H1 (cell line): ENCODE measurements around the gene BRINP3. TPM values are rescaled to one million over a fixed set of nuclear protein-coding genes. Genes with fewer than 3 reads are reported as not detected.

Experiments
- CTCF ChIA-PET: fragments of 300-600 bp; sonication (Branson Sonifier 250); formaldehyde crosslinking; loops from one replicate; lab custom pipeline; 2021; ENCODE audit not compliant: partially characterized antibody; lab: Charles Lee
- POLR2A ChIA-PET: fragments of 300-600 bp; sonication (Branson Sonifier 250); formaldehyde crosslinking; loops from one replicate; lab custom pipeline; 2021; ENCODE audit warnings: inconsistent platforms; ENCODE audit not compliant: partially characterized antibody; lab: Charles Lee
- DNase-seq, 2 experiments: peaks; one replicate each; pipeline versions ENCODE4 v3.0.0 to v3.0.0-alpha.2; 2010 to 2022; ENCODE audit warnings: low spot score in 2 of 2, low read depth in 1 of 2, mixed read lengths in 1 of 2
- FAIRE-seq: peaks from 2 replicates; lab custom pipeline; 2011; peaks lifted over from hg19 to GRCh38; lab: Jason Lieb, UNC
- H2AFZ ChIP-seq: 2 replicates; pipeline ENCODE4 v1.8.1; 2012; ENCODE audit warnings: low read length, inconsistent platforms
- H2AK5ac ChIP-seq: 2 replicates; pipeline ENCODE4 v1.6.1; 2013; ENCODE audit warnings: low read depth, low read length
- H2BK120ac ChIP-seq: replicated peaks from 2 replicates; pipeline ENCODE3; 2013; ENCODE audit warnings: low read depth, low read length, inconsistent platforms
- H2BK12ac ChIP-seq: 2 replicates; pipeline ENCODE4 v1.6.1; 2013; ENCODE audit warnings: low read depth, low read length
- H2BK15ac ChIP-seq: 2 replicates; pipeline ENCODE4 v1.6.1; 2013; ENCODE audit warnings: low read length
- H2BK20ac ChIP-seq: 2 replicates; pipeline ENCODE4 v1.6.1; 2013; ENCODE audit warnings: low read length
- H2BK5ac ChIP-seq: 2 replicates; pipeline ENCODE4 v1.6.1; 2013; ENCODE audit warnings: low read depth, low read length
- H3K14ac ChIP-seq: 2 replicates; pipeline ENCODE4 v1.6.1; 2013; ENCODE audit warnings: inconsistent platforms; ENCODE audit not compliant: insufficient read length
- H3K18ac ChIP-seq: 2 replicates; pipeline ENCODE4 v1.6.1; 2013; ENCODE audit warnings: low read length; ENCODE audit errors: extremely low read depth
- H3K23ac ChIP-seq: 2 replicates; pipeline ENCODE4 v1.6.1; 2013; ENCODE audit warnings: inconsistent platforms; ENCODE audit not compliant: insufficient read length
- H3K23me2 ChIP-seq: 2 replicates; pipeline ENCODE4 v1.6.1; 2013; ENCODE audit warnings: low read depth, low read length
- H3K27ac ChIP-seq: 2 replicates; pipeline ENCODE4 v1.6.1; 2011; ENCODE audit warnings: low read depth, low read length, inconsistent platforms
- H3K27me3 ChIP-seq, 4 experiments: replicated peaks in 1 of 4; 1 replicate in 1 of 4; 2 replicates in 3 of 4; pipeline versions ENCODE4 v1.6.1 to v1.8.1; 2011 to 2013; ENCODE audit warnings: low read length in 3 of 4, mild to moderate bottlenecking in 3 of 4, inconsistent platforms in 2 of 4, mixed read lengths in 2 of 4, moderate library complexity in 1 of 4; ENCODE audit not compliant: control insufficient read depth in 3 of 4, insufficient read depth in 3 of 4; ENCODE audit errors: extremely low read depth in 1 of 4
- H3K36me3 ChIP-seq, 4 experiments: 2 replicates each; pipeline versions ENCODE4 v1.6.1 to v1.8.1; 2011 to 2013; ENCODE audit warnings: mild to moderate bottlenecking in 4 of 4, low read length in 3 of 4, moderate library complexity in 2 of 4, control low read depth in 1 of 4, inconsistent platforms in 1 of 4; ENCODE audit not compliant: insufficient read depth in 4 of 4, control insufficient read depth in 2 of 4
- H3K4ac ChIP-seq: replicated peaks from 2 replicates; pipeline ENCODE3; 2013; ENCODE audit warnings: low read length, low read depth, mixed read lengths, inconsistent platforms; ENCODE audit not compliant: insufficient read length
- H3K4me1 ChIP-seq, 4 experiments: replicated peaks in 1 of 4; 1 replicate in 1 of 4; 2 replicates in 3 of 4; pipeline versions ENCODE4 v1.6.1 to v1.8.1; 2011 to 2013; ENCODE audit warnings: low read length in 3 of 4, inconsistent platforms in 2 of 4, mixed read lengths in 1 of 4; ENCODE audit not compliant: insufficient read depth in 4 of 4, control insufficient read depth in 3 of 4
- H3K4me2 ChIP-seq, 2 experiments: 2 replicates each; pipeline versions ENCODE4 v1.6.1 to v1.8.1; 2011 to 2013; ENCODE audit warnings: low read depth in 2 of 2, low read length in 2 of 2, control low read depth in 1 of 2, inconsistent platforms in 1 of 2, mild to moderate bottlenecking in 1 of 2; ENCODE audit not compliant: insufficient read depth in 1 of 2
- H3K4me3 ChIP-seq, 4 experiments: fragments of 200-600, 300-600 bp in 1 of 4; sonication (generic), shearing (Covaris generic), sonication (Bioruptor Twin) in 1 of 4; 2 replicates each; pipeline versions ENCODE4 v1.5.1 to v1.8.1; 2011 to 2016; ENCODE audit warnings: low read length in 4 of 4, low read depth in 3 of 4, control low read depth in 2 of 4, inconsistent platforms in 2 of 4, mild to moderate bottlenecking in 2 of 4, mixed read lengths in 1 of 4, moderate library complexity in 1 of 4; ENCODE audit not compliant: insufficient read depth in 2 of 4; ENCODE audit errors: extremely low read depth in 1 of 4
- H3K56ac ChIP-seq: replicated peaks from 2 replicates; pipeline ENCODE3; 2013; ENCODE audit warnings: low read depth, mild to moderate bottlenecking, mixed read lengths, low read length, inconsistent platforms; ENCODE audit not compliant: insufficient read length
- H3K79me1 ChIP-seq: 2 replicates; pipeline ENCODE4 v1.6.1; 2013; ENCODE audit warnings: low read depth, low read length, control low read depth
- H3K79me2 ChIP-seq, 2 experiments: 2 replicates each; pipeline versions ENCODE4 v1.6.1 to v1.8.1; 2012 to 2013; ENCODE audit warnings: low read length in 2 of 2, mild to moderate bottlenecking in 2 of 2, inconsistent platforms in 1 of 2; ENCODE audit not compliant: insufficient read depth in 2 of 2, control insufficient read depth in 1 of 2
- H3K9ac ChIP-seq, 4 experiments: replicated peaks in 1 of 4; 1 replicate in 1 of 4; 2 replicates in 3 of 4; pipeline versions ENCODE4 v1.6.1 to v1.8.1; 2011 to 2013; ENCODE audit warnings: low read depth in 3 of 4, low read length in 3 of 4, control low read depth in 2 of 4, mild to moderate bottlenecking in 2 of 4, moderate library complexity in 2 of 4, inconsistent platforms in 1 of 4; ENCODE audit errors: extremely low read depth in 1 of 4
- H3K9me3 ChIP-seq, 2 experiments: 2 replicates each; pipeline versions ENCODE4 v1.6.1 to v1.8.1; 2012 to 2013; ENCODE audit warnings: mild to moderate bottlenecking in 2 of 2, moderate library complexity in 2 of 2, control low read depth in 1 of 2, inconsistent platforms in 1 of 2, low read depth in 1 of 2, low read length in 1 of 2, mixed read lengths in 1 of 2; ENCODE audit not compliant: insufficient read depth in 2 of 2
- H4K20me1 ChIP-seq, 2 experiments: replicated peaks in 1 of 2; 2 replicates each; pipeline versions ENCODE3 to v1.8.1; 2011 to 2013; ENCODE audit warnings: inconsistent platforms in 2 of 2, low read length in 2 of 2, mild to moderate bottlenecking in 1 of 2; ENCODE audit not compliant: insufficient read depth in 2 of 2, control insufficient read depth in 1 of 2
- H4K5ac ChIP-seq: 2 replicates; pipeline ENCODE4 v1.6.1; 2013; ENCODE audit warnings: low read length, low read depth, mixed read lengths, inconsistent platforms; ENCODE audit not compliant: insufficient read length
- H4K8ac ChIP-seq: 2 replicates; pipeline ENCODE4 v1.8.0; 2013; ENCODE audit warnings: mild to moderate bottlenecking, moderate library complexity, low read length, inconsistent platforms; ENCODE audit not compliant: insufficient read depth; ENCODE audit errors: extremely low read depth
- H4K91ac ChIP-seq: replicated peaks from 2 replicates; pipeline ENCODE3; 2013; ENCODE audit warnings: low read length, mixed read lengths, inconsistent platforms; ENCODE audit not compliant: insufficient read length
- ASH2L ChIP-seq: fragments of 200-600, 300-600 bp; sonication (generic); IDR thresholded peaks from one replicate; pipeline ENCODE4 v1.7.1; 2017; ENCODE audit warnings: low read length
- EGR1 ChIP-seq: IDR thresholded peaks from 2 replicates; pipeline ENCODE4 v1.6.1; 2011; ENCODE audit warnings: low read depth, low read length, borderline replicate concordance
- MAFK ChIP-seq: IDR thresholded peaks from 2 replicates; pipeline ENCODE4 v1.6.1; 2012; ENCODE audit warnings: low read depth, mild to moderate bottlenecking, improper control_type of control experiment, low read length
- SIN3A ChIP-seq, 2 experiments: IDR thresholded peaks in 1 of 2; conservative IDR thresholded peaks in 1 of 2; 2 replicates each; pipeline ENCODE4 v1.6.1; 2011 to 2012; ENCODE audit warnings: low read length in 2 of 2, improper control_type of control experiment in 1 of 2, low read depth in 1 of 2, mild to moderate bottlenecking in 1 of 2
- TAF1 ChIP-seq: IDR thresholded peaks from 2 replicates; pipeline ENCODE4 v1.6.1; 2011; ENCODE audit warnings: mild to moderate bottlenecking, low read depth, low read length
- TAF7 ChIP-seq: optimal IDR thresholded peaks from 2 replicates; pipeline ENCODE3; 2011; ENCODE audit warnings: low read depth, mild to moderate bottlenecking, inconsistent platforms, low read length, moderate library complexity, borderline replicate concordance
- TEAD4 ChIP-seq: IDR thresholded peaks from 2 replicates; pipeline ENCODE4 v1.6.1; 2012; ENCODE audit warnings: low read depth, low read length, inconsistent platforms, mixed read lengths
- YY1 ChIP-seq: IDR thresholded peaks from 2 replicates; pipeline ENCODE4 v1.6.1; 2011; ENCODE audit warnings: low read depth, mild to moderate bottlenecking, low read length
- ZNF274 ChIP-seq: IDR thresholded peaks from 2 replicates; pipeline ENCODE4 v1.7.0; 2012; ENCODE audit warnings: low read length, borderline replicate concordance; ENCODE audit errors: extremely low read depth
- polyA plus RNA-seq, 7 experiments: library from polyadenylated mRNA; depleted of rRNA in 3 of 7; stranded (reverse) in 5 of 7; unstranded in 2 of 7; fragments of >200 nt in 5 of 7; fragments of 200-250 nt in 2 of 7; gene quantifications; 1 replicate in 5 of 7; 2 replicates in 1 of 7; 4 replicates in 1 of 7; pipeline versions ENCODE4 v1.2.1 to v1.2.3, GENCODE V29; 2011 to 2013; ENCODE audit warnings: missing spikeins in 2 of 7, mixed read lengths in 2 of 7
- total RNA-seq: library from RNA; stranded (reverse); fragmentation: NEBNext Ultra II Directional; extraction: Animal tissue kit (Norgen Biotek cat#: 25700); gene quantifications from 2 replicates; pipeline ENCODE4 v1.2.1, GENCODE V29; 2021
- TF ChIP-seq, protein P1 (sequence below): IDR thresholded peaks from 2 replicates; pipeline ENCODE4 v1.6.1; 2012; ENCODE audit warnings: inconsistent platforms

The BRINP3 gene
- total and polyA plus RNA-seq, 2 of the 8 experiments (the other 6 are each of a cell fraction or from before 2014, with no cell fraction given), result not detected

DNA sequence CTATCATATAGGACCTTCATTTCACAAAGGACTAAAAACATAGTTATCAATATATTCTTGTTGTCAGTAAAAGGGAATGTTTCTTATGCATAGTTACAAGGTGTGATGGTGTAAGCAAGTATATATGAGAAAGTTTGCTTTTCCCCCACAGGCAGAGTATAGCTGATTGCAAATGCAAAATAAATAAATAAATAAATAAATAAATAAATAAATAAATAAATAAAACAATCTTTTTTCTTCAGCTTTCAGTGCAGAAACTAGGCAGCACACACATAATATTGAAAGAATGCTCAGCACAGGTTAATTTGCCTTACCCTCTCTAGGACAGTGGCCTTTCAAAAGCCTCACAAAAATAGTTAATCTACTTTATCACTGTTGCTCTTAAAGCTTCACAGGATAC is 138.8 kb downstream of the BRINP3 start:
- no peak overlapping the region for H3K4ac ChIP-seq
- H3K36me3 ChIP-seq, result no peaks in the 10 kb centered on the region
- no peak overlapping the region for H3K18ac ChIP-seq
- H2BK20ac ChIP-seq, result no peak overlapping the region
- no peaks in the 10 kb centered on the region for H3K79me2 ChIP-seq
- ChIA-PET POLR2A (no interaction called here), CTCF (no interaction called here)
- no peak overlapping the region for H3K4me3 ChIP-seq
- no peak overlapping the region for H3K56ac ChIP-seq
- no peak overlapping the region for H2AK5ac ChIP-seq
- DNase-seq (no peak), FAIRE-seq (no peak)
- H3K9me3 ChIP-seq, result no peaks in the 10 kb centered on the region
- H3K9ac ChIP-seq, result no peak overlapping the region
- H4K5ac ChIP-seq, result no peak overlapping the region
- no peak overlapping the region for H3K23ac ChIP-seq
- H4K91ac ChIP-seq, result no peak overlapping the region
- H2BK12ac ChIP-seq, result no peak overlapping the region
- TF ChIP-seq SIN3A (conservative IDR thresholded peaks at IDR 0.05 in 1 of 2, IDR thresholded peaks at IDR 0.05 in 1 of 2; ENCODE audit: low read depth in 1 of 2, low read length in 2 of 2) (no peak), TAF7 (no peak), TAF1 (no peak), ASH2L (no peak), YY1 (no peak), ZNF274 (no peak), MAFK (no peak), EGR1 (no peak), TEAD4 (no peak)
- TF ChIP-seq, protein P1, sequence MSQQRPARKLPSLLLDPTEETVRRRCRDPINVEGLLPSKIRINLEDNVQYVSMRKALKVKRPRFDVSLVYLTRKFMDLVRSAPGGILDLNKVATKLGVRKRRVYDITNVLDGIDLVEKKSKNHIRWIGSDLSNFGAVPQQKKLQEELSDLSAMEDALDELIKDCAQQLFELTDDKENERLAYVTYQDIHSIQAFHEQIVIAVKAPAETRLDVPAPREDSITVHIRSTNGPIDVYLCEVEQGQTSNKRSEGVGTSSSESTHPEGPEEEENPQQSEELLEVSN, result no peak
- no peak overlapping the region for H4K8ac ChIP-seq
- H3K4me1 ChIP-seq, result no peaks in the 10 kb centered on the region
- no peaks in the 10 kb centered on the region for H3K27me3 ChIP-seq
- H3K14ac ChIP-seq, result no peak overlapping the region
- no peak overlapping the region for H2BK120ac ChIP-seq
- H3K27ac ChIP-seq, result no peak overlapping the region
- H2BK5ac ChIP-seq, result no peak overlapping the region
- no peak overlapping the region for H2AFZ ChIP-seq
- no peak overlapping the region for H3K4me2 ChIP-seq
- H4K20me1 ChIP-seq, result no peaks in the 10 kb centered on the region
- no peak overlapping the region for H2BK15ac ChIP-seq
- H3K79me1 ChIP-seq, result no peaks in the 10 kb centered on the region
- no peaks in the 10 kb centered on the region for H3K23me2 ChIP-seq
